KMS-11 (cell line): Measurements from ENCODE around the gene PDCD2L.

Experiments used
- H2AFZ ChIP-seq: fragments of 200-600 bp; sonication (generic); 2 replicates; pipeline ENCODE4 v1.6.1; 2016; ENCODE audit warnings: antibody characterized with exemption, mixed run types, low read depth
- H3K27ac ChIP-seq: fragments of 200-600 bp; sonication (generic); 2 replicates; pipeline ENCODE4 v1.6.1; 2016; ENCODE audit warnings: mild to moderate bottlenecking, mixed run types
- H3K27me3 ChIP-seq: fragments of 200-600 bp; sonication (generic); 2 replicates; pipeline ENCODE4 v1.6.1; 2017; ENCODE audit warnings: mild to moderate bottlenecking, low read depth, mixed run types, moderate library complexity; ENCODE audit not compliant: insufficient read depth
- H3K36me3 ChIP-seq: fragments of 200-600 bp; sonication (generic); 2 replicates; pipeline ENCODE4 v1.6.1; 2017; ENCODE audit warnings: mild to moderate bottlenecking, mixed run types; ENCODE audit not compliant: insufficient read depth
- H3K4me1 ChIP-seq: fragments of 200-600 bp; sonication (generic); 2 replicates; pipeline ENCODE4 v1.6.1; 2016; ENCODE audit warnings: mild to moderate bottlenecking, low read depth, mixed run types; ENCODE audit not compliant: poor library complexity, severe bottlenecking
- H3K4me2 ChIP-seq: fragments of 200-600 bp; sonication (generic); 2 replicates; pipeline ENCODE4 v1.7.0; 2016; ENCODE audit warnings: mild to moderate bottlenecking, mixed run types
- H3K4me3 ChIP-seq: fragments of 200-600 bp; sonication (generic); IDR thresholded peaks from 2 replicates; pipeline ENCODE4 v1.6.1; 2017; ENCODE audit warnings: low read depth, low read length, mixed read lengths; ENCODE audit not compliant: insufficient read depth
- H3K79me2 ChIP-seq: fragments of 200-600 bp; sonication (generic); 2 replicates; pipeline ENCODE4 v1.6.1; 2016; ENCODE audit warnings: low read depth, mixed run types; ENCODE audit not compliant: insufficient read depth
- H3K9ac ChIP-seq: fragments of 200-600 bp; sonication (generic); 2 replicates; pipeline ENCODE4 v1.6.1; 2016; ENCODE audit warnings: mild to moderate bottlenecking, mixed run types
- H4K20me1 ChIP-seq: fragments of 200-600 bp; sonication (generic); 2 replicates; pipeline ENCODE4 v1.6.1; 2016; ENCODE audit warnings: mild to moderate bottlenecking, mixed run types; ENCODE audit not compliant: insufficient read depth
- CTCF ChIP-seq: fragments of 200-600 bp; sonication (generic); conservative IDR thresholded peaks from 2 replicates; pipeline ENCODE4 v1.6.1; 2017; ENCODE audit warnings: low read depth, mild to moderate bottlenecking, antibody characterized with exemption, low read length, moderate library complexity, mixed read lengths

The PDCD2L gene

GRCh38 chr19:34471906-34472700, 67.9 kb downstream of the PDCD2L start:
- H3K27me3 ChIP-seq = no peaks in the 10 kb centered on the region
- no peaks in the 10 kb centered on the region for H4K20me1 ChIP-seq
- no peak for TF ChIP-seq CTCF
- no peaks in the 10 kb centered on the region; the same call in 1 of the 2 replicates for H3K36me3 ChIP-seq
- no peak overlapping the region for H3K9ac ChIP-seq
- H3K79me2 ChIP-seq = no peaks in the 10 kb centered on the region
- no peak overlapping the region for H3K4me2 ChIP-seq
- H2AFZ ChIP-seq = no peak overlapping the region
- no peaks in the 10 kb centered on the region for H3K4me1 ChIP-seq
- no peak overlapping the region for H3K27ac ChIP-seq
- H3K4me3 ChIP-seq = no peak overlapping the region

GRCh38 chr19:34474233-34474989, 70.2 kb downstream of the PDCD2L start:
- Histone ChIP-seq H3K27me3 (no peaks in the 10 kb centered on the region), H3K4me3 (no peak overlapping the region), H3K4me1 (no peaks in the 10 kb centered on the region), H2AFZ (no peak overlapping the region), H3K27ac (no peak overlapping the region), H4K20me1 (no peaks in the 10 kb centered on the region), H3K79me2 (no peaks in the 10 kb centered on the region), H3K9ac (no peak overlapping the region), H3K4me2 (no peak overlapping the region), H3K36me3 (no peaks in the 10 kb centered on the region; the same call in 1 of the 2 replicates)
- TF ChIP-seq CTCF = no peak

GRCh38 chr19:34475026-34475974, 71.1 kb downstream of the PDCD2L start:
- Histone ChIP-seq H4K20me1 (no peaks in the 10 kb centered on the region), H3K27me3 (no peaks in the 10 kb centered on the region), H3K4me1 (no peaks in the 10 kb centered on the region), H3K4me3 (no peak overlapping the region), H3K9ac (no peak overlapping the region), H3K4me2 (no peak overlapping the region), H3K27ac (no peak overlapping the region), H3K79me2 (no peaks in the 10 kb centered on the region), H2AFZ (no peak overlapping the region), H3K36me3 (no peaks in the 10 kb centered on the region)
- no peak for TF ChIP-seq CTCF
